Breast epithelium (tissue), 4 donors: ENCODE data around the gene HAGH. TPM values are rescaled to one million over a fixed set of nuclear protein-coding genes. Genes with fewer than 3 reads are reported as not detected.
A peak's percentile ranks its signal among the peaks of the same experiment; 100 is the strongest.

ENCODE experiments used
- DNase-seq, 2 donors: peaks; one replicate each; pipeline ENCODE4 v3.0.0-alpha.2; 2019; ENCODE audit warnings: low spot score in 2 of 2
- H3K27ac ChIP-seq, 2 donors: fragments of 200-600 bp; sonication (generic) in 1 of 2; one replicate each; pipeline ENCODE4 v1.5.1; 2016 to 2019; ENCODE audit warnings: mild to moderate bottlenecking in 1 of 2
- H3K27me3 ChIP-seq, 2 donors: fragments of 200-600 bp; sonication (generic) in 1 of 2; one replicate each; pipeline versions ENCODE4 v1.5.1 to v1.6.0; 2017 to 2019; ENCODE audit warnings: control low read depth in 1 of 2, mild to moderate bottlenecking in 1 of 2
- H3K36me3 ChIP-seq: fragments of 200-600 bp; one replicate; pipeline ENCODE4 v1.5.1; 2019
- H3K4me1 ChIP-seq, 2 donors: fragments of 200-600 bp; sonication (generic); one replicate each; pipeline ENCODE4 v1.5.1; 2016 to 2019; ENCODE audit warnings: control low read depth in 1 of 2
- H3K4me3 ChIP-seq, 3 donors: fragments of 200-600 bp; sonication (generic); 1 replicate in 2 of 3; 2 replicates in 1 of 3; pipeline ENCODE4 v1.5.1; 2016 to 2019; ENCODE audit warnings: mild to moderate bottlenecking in 3 of 3, moderate library complexity in 2 of 3
- H3K9me3 ChIP-seq, 2 donors: fragments of 200-600 bp; sonication (generic) in 1 of 2; one replicate each; pipeline ENCODE4 v1.5.1; 2016 to 2019; ENCODE audit warnings: control low read depth in 1 of 2
- POLR2A ChIP-seq: fragments of 450-650 bp; IDR thresholded peaks from one replicate; pipeline ENCODE4 v1.6.1; 2016; ENCODE audit warnings: antibody characterized with exemption, mild to moderate bottlenecking, moderate library complexity
- POLR2AphosphoS5 ChIP-seq, 3 donors: sonication (generic); formaldehyde crosslinking; IDR thresholded peaks; one replicate each; pipeline ENCODE4 v1.6.1; 2017; ENCODE audit warnings: antibody characterized with exemption in 3 of 3
- intact Hi-C: fragments of 100-400 bp; cut with DNase I; formaldehyde crosslinking; loops from one replicate; pipeline ENCODE4 v1.15.1; 2023; ENCODE audit warnings: low total_unique reads
- total RNA-seq, 3 donors: library from RNA; depleted of rRNA; stranded (reverse); fragments of >200 nt; gene quantifications; one replicate each; pipeline ENCODE4 v1.1.0, GENCODE V29; 2016
- TF ChIP-seq, protein P1 (sequence below), 3 donors: fragments of 450-650 bp; IDR thresholded peaks; one replicate each; pipeline ENCODE4 v1.5.1; 2016 to 2017; ENCODE audit warnings: antibody characterized with exemption in 3 of 3, mild to moderate bottlenecking in 3 of 3, moderate library complexity in 3 of 3

HAGH gene
- total RNA-seq, 3 donors from 2014 or later: 61.9 to 114 (median 74.7) TPM

DNA sequence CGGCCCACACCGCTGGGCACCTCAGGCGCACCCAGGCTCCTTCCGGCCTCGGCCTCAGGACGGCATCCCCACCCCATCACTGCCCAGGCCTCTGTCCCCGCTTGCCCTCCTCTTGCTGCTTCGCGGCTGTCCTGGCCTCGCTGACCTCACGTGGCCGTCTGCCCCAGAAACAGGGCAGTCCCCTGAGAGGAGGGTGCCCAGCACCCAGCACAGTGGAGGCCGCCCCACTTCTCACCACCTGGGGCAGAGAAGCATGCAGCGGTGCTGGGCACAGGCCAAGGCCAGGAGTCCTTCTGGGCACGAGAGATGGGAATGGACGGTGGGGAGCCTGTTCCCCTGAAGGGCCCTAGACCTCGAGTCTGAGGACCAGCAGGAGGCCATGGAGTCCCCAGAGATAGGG lies 8.9 kb downstream of the HAGH start:
- intact Hi-C loops: no loop called here
- peaks cover 15% of the 10 kb centered on the region for H3K36me3 ChIP-seq
- H3K4me3 ChIP-seq: no peak overlapping the region
- TF ChIP-seq, protein P1, sequence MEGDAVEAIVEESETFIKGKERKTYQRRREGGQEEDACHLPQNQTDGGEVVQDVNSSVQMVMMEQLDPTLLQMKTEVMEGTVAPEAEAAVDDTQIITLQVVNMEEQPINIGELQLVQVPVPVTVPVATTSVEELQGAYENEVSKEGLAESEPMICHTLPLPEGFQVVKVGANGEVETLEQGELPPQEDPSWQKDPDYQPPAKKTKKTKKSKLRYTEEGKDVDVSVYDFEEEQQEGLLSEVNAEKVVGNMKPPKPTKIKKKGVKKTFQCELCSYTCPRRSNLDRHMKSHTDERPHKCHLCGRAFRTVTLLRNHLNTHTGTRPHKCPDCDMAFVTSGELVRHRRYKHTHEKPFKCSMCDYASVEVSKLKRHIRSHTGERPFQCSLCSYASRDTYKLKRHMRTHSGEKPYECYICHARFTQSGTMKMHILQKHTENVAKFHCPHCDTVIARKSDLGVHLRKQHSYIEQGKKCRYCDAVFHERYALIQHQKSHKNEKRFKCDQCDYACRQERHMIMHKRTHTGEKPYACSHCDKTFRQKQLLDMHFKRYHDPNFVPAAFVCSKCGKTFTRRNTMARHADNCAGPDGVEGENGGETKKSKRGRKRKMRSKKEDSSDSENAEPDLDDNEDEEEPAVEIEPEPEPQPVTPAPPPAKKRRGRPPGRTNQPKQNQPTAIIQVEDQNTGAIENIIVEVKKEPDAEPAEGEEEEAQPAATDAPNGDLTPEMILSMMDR (IDR thresholded peaks at IDR 0.05): no peak
- TF ChIP-seq POLR2A (no peak), POLR2AphosphoS5 (IDR thresholded peaks at IDR 0.05) (no peak)
- peaks cover 0 to 5% of the 10 kb centered on the region in 2 donors for H3K4me1 ChIP-seq
- H3K27ac ChIP-seq: no peak overlapping the region
- no peaks in the 10 kb centered on the region for H3K9me3 ChIP-seq
- H3K27me3 ChIP-seq: no peaks in the 10 kb centered on the region
- no peak for DNase-seq

DNA sequence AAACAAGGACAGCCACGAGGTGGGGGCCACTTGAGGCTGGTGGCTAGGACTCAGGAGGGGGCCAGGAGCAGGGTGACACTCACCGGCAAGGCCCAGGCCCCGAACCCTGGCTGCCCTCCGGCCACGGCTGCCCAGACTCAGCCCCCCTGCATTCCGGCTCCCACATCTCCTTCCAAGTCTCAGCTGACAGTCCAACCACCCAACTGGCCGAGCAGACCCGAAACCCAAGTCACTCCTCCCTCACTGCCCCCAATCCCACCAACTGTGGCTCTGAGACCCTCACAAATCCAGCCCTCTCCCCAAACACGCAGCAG lies 9.4 kb downstream of the HAGH start:
- Histone ChIP-seq H3K9me3 (no peaks in the 10 kb centered on the region), H3K27me3 (no peaks in the 10 kb centered on the region), H3K27ac (no peak overlapping the region), H3K4me1 (peaks cover 0 to 7% of the 10 kb centered on the region in 2 donors), H3K4me3 (no peak overlapping the region), H3K36me3 (peaks cover 15% of the 10 kb centered on the region)
- TF ChIP-seq, protein P1 (IDR thresholded peaks at IDR 0.05): no peak
- no peak for TF ChIP-seq POLR2A
- TF ChIP-seq POLR2AphosphoS5 (IDR thresholded peaks at IDR 0.05): no peak
- no peak for DNase-seq
- intact Hi-C loops: no loop called here

DNA sequence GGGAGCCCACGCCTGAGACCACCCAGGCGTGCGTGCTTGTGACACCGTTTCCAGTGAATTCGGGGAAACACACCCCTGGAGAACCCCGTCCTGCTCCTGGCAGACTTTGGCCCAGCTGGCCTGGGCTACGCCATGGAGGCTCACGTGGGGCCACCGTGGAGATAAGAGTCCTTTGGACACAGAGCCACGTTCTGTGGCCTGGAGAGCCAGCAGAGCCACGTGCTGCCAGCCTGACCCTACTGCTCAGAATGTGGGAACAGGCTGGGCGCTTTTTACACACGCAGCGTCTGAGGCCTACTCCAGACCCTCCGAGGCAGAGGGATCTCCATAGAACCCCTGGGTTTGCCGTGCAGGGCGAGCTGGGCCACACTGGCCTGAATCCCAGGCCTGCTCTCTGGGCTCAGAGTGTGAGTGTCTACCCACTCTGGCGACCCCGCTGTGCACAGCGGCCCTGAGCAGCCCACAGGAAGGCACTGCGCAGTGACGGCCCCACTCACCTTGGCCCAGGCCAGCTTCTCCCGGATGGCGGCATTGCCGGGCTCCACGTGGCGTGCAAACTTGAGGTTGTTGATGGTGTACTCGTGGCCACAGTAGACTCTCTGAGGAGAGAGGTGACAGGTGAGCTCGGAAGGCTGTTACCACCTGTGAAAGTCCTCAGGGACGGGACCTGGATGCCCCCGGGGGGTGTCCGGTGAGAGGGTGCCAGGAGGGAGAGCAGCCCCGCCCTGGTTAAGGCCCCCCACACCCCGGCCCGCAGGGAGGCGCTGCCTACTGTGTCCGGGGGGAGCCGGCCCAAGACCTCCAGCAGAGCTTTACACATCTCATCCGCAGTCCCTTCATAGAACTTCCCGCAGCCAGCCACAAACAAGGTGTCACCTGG lies 10.0 kb downstream of the HAGH start:
- H3K4me3 ChIP-seq: no peak overlapping the region
- no peaks in the 10 kb centered on the region for H3K27me3 ChIP-seq
- H3K4me1 ChIP-seq: peaks cover 0 to 7% of the 10 kb centered on the region in 2 donors
- no peak for DNase-seq
- H3K9me3 ChIP-seq: no peaks in the 10 kb centered on the region
- intact Hi-C loops: no loop called here
- TF ChIP-seq, protein P1 (IDR thresholded peaks at IDR 0.05): no peak
- TF ChIP-seq POLR2A: no peak
- no peak for TF ChIP-seq POLR2AphosphoS5 (IDR thresholded peaks at IDR 0.05)
- peaks cover 15% of the 10 kb centered on the region for H3K36me3 ChIP-seq
- no peak overlapping the region for H3K27ac ChIP-seq

DNA sequence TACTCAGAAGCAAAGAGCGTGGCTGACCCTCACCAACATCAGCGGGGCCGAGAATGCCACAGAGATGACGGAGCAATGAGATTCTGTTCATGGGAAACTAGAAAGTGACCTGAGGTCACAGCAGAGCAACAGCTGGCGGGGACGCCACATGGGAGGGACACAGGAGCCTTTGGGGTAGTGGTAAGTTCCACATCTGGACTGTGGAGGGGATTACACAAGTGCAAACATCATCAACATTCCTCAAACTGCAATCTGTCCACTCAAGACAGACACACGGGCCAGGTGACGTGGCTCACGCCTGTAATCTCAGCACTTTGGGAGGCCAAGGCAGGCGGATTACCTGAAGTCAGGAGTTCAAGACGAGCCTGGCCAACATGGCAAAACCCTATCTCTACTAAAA lies 11.2 kb downstream of the HAGH start:
- no peaks in the 10 kb centered on the region for H3K9me3 ChIP-seq
- no peak overlapping the region for H3K4me3 ChIP-seq
- peaks cover 0 to 7% of the 10 kb centered on the region in 2 donors for H3K4me1 ChIP-seq
- TF ChIP-seq POLR2A (no peak), POLR2AphosphoS5 (IDR thresholded peaks at IDR 0.05) (no peak)
- TF ChIP-seq, protein P1 (IDR thresholded peaks at IDR 0.05): no peak
- no peak overlapping the region for H3K27ac ChIP-seq
- H3K36me3 ChIP-seq: peaks cover 11% of the 10 kb centered on the region
- intact Hi-C loops: no loop called here
- DNase-seq: no peak
- no peaks in the 10 kb centered on the region for H3K27me3 ChIP-seq

DNA sequence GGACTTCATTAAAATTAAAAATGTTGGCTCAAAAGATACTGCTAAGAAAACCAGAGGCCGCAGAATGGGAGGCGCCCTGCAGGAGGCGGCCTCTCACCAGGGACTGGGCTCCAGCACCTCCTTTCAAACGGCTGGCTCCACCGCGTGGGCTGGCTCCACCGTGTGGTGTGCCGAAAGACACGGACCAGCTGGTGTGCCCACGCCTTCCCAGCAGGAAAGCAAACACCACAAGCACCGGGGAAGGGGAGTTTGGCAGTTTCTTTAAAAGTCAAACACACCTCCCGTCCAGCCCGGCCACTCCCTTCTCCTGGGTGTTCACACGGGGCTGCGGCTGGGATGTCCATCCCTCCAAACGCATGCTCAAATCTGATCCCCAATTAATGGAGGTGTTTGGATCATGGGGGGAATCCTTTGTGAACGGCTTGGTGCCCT lies 13.9 kb downstream of the HAGH start:
- no peaks in the 10 kb centered on the region for H3K9me3 ChIP-seq
- no peaks in the 10 kb centered on the region for H3K27me3 ChIP-seq
- no peak overlapping the region for H3K27ac ChIP-seq
- H3K4me1 ChIP-seq: peaks cover 0 to 7% of the 10 kb centered on the region in 2 donors
- H3K4me3 ChIP-seq: no peak overlapping the region
- intact Hi-C loops: no loop called here
- DNase-seq: peak; percentile 58 to 73
- TF ChIP-seq, protein P1 (IDR thresholded peaks at IDR 0.05): peak in 2 of 3 donors; percentile 33 to 53
- TF ChIP-seq POLR2A (no peak), POLR2AphosphoS5 (IDR thresholded peaks at IDR 0.05) (no peak)
- peaks cover 11% of the 10 kb centered on the region for H3K36me3 ChIP-seq
